H9 (cell line): ENCODE results near the gene ELFN2. TPM values are rescaled to one million over a fixed set of nuclear protein-coding genes. Genes with fewer than 3 reads are reported as not detected.

ENCODE experiments used
- DNase-seq: peaks from one replicate; pipeline ENCODE4 v3.0.0-alpha.2; 2017
- H2AFZ ChIP-seq: one replicate; pipeline ENCODE4 v1.6.1; 2013; ENCODE audit warnings: mild to moderate bottlenecking, low read length, control low read depth, moderate library complexity
- H2AK5ac ChIP-seq: 2 replicates; pipeline ENCODE4 v1.6.1; 2013; ENCODE audit warnings: low read length, control low read depth, mixed read lengths; ENCODE audit not compliant: insufficient read length
- H2BK120ac ChIP-seq: one replicate; pipeline ENCODE4 v1.6.1; 2013; ENCODE audit warnings: low read depth, mild to moderate bottlenecking, low read length, control low read depth, inconsistent platforms; ENCODE audit not compliant: poor library complexity, severe bottlenecking
- H2BK12ac ChIP-seq: 2 replicates; pipeline ENCODE4 v1.6.1; 2013; ENCODE audit warnings: low read length, control low read depth, mixed read lengths, low read depth; ENCODE audit not compliant: insufficient read length
- H2BK15ac ChIP-seq: 2 replicates; pipeline ENCODE4 v1.6.1; 2013; ENCODE audit warnings: low read depth, low read length, control low read depth
- H2BK20ac ChIP-seq: one replicate; pipeline ENCODE4 v1.6.1; 2013; ENCODE audit warnings: low read depth, mild to moderate bottlenecking, low read length, control low read depth, inconsistent platforms; ENCODE audit not compliant: poor library complexity, severe bottlenecking
- H2BK5ac ChIP-seq: 2 replicates; pipeline ENCODE4 v1.6.1; 2013; ENCODE audit warnings: low read length, control low read depth, mixed read lengths; ENCODE audit not compliant: insufficient read length
- H3K14ac ChIP-seq: 2 replicates; pipeline ENCODE4 v1.6.1; 2013; ENCODE audit warnings: low read length, control low read depth; ENCODE audit not compliant: insufficient read depth
- H3K18ac ChIP-seq: 2 replicates; pipeline ENCODE4 v1.6.1; 2013; ENCODE audit warnings: low read depth, mild to moderate bottlenecking, mixed read lengths, low read length, control low read depth; ENCODE audit not compliant: insufficient read length
- H3K23ac ChIP-seq: 2 replicates; pipeline ENCODE4 v1.6.1; 2013; ENCODE audit warnings: low read length, control low read depth, mixed read lengths, low read depth; ENCODE audit not compliant: insufficient read length
- H3K23me2 ChIP-seq: 2 replicates; pipeline ENCODE4 v1.6.1; 2013; ENCODE audit warnings: low read depth, mild to moderate bottlenecking, mixed read lengths, low read length, control low read depth; ENCODE audit not compliant: insufficient read length, poor library complexity, severe bottlenecking
- H3K27ac ChIP-seq: 2 replicates; pipeline ENCODE4 v1.5.1; 2013; ENCODE audit warnings: low read length, control low read depth, mixed read lengths, low read depth; ENCODE audit not compliant: insufficient read length
- H3K27me3 ChIP-seq: 2 replicates; pipeline ENCODE4 v1.6.1; 2013; ENCODE audit warnings: low read length, control low read depth, inconsistent platforms; ENCODE audit not compliant: insufficient read depth
- H3K4ac ChIP-seq: 2 replicates; pipeline ENCODE4 v1.6.1; 2013; ENCODE audit warnings: low read depth, mild to moderate bottlenecking, control low read depth, inconsistent platforms, low read length, moderate library complexity
- H3K4me1 ChIP-seq: 2 replicates; pipeline ENCODE4 v1.6.1; 2013; ENCODE audit warnings: low read length, control low read depth, inconsistent platforms; ENCODE audit not compliant: insufficient read depth
- H3K4me2 ChIP-seq: 2 replicates; pipeline ENCODE4 v1.6.1; 2013; ENCODE audit warnings: low read length, control low read depth, mixed read lengths; ENCODE audit not compliant: insufficient read length, insufficient read depth
- H3K56ac ChIP-seq: 2 replicates; pipeline ENCODE4 v1.6.1; 2013; ENCODE audit warnings: low read depth, mild to moderate bottlenecking, mixed read lengths, low read length, control low read depth; ENCODE audit not compliant: insufficient read length
- H3K79me1 ChIP-seq: 2 replicates; pipeline ENCODE4 v1.6.1; 2013; ENCODE audit warnings: low read depth, mild to moderate bottlenecking, moderate library complexity, low read length, control low read depth, inconsistent platforms; ENCODE audit not compliant: insufficient read depth, poor library complexity, severe bottlenecking
- H3K79me2 ChIP-seq: 2 replicates; pipeline ENCODE4 v1.6.1; 2013; ENCODE audit warnings: low read length, control low read depth, inconsistent platforms; ENCODE audit not compliant: insufficient read depth
- H3K9ac ChIP-seq: 2 replicates; pipeline ENCODE4 v1.6.1; 2013; ENCODE audit warnings: low read length, control low read depth, mixed read lengths; ENCODE audit not compliant: insufficient read length; ENCODE audit errors: extremely low read depth
- H3K9me3 ChIP-seq: one replicate; pipeline ENCODE4 v1.6.1; 2013; ENCODE audit warnings: low read depth, low read length, inconsistent platforms; ENCODE audit not compliant: control insufficient read depth
- H3T11ph ChIP-seq: one replicate; pipeline ENCODE4 v1.6.1; 2013; ENCODE audit warnings: mild to moderate bottlenecking, low read length, control low read depth, inconsistent platforms
- H4K20me1 ChIP-seq: one replicate; pipeline ENCODE4 v1.6.1; 2013; ENCODE audit not compliant: control insufficient read depth, insufficient read length, insufficient read depth
- H4K5ac ChIP-seq: 2 replicates; pipeline ENCODE4 v1.6.1; 2013; ENCODE audit warnings: low read depth, mild to moderate bottlenecking, mixed read lengths, low read length, control low read depth; ENCODE audit not compliant: insufficient read length
- H4K8ac ChIP-seq: replicated peaks from 2 replicates; pipeline ENCODE4 v1.6.1; 2013; ENCODE audit warnings: low read length, control low read depth, mixed read lengths, low read depth; ENCODE audit not compliant: insufficient read length
- H4K91ac ChIP-seq: 2 replicates; pipeline ENCODE4 v1.6.1; 2013; ENCODE audit warnings: low read depth, mild to moderate bottlenecking, moderate library complexity, mixed read lengths, low read length, control low read depth; ENCODE audit not compliant: insufficient read length
- H3K27ac Mint-ChIP-seq, 3 experiments: 2 replicates in 2 of 3; 3 replicates in 1 of 3; pipeline ENCODE4 v1.8.0; 2020 to 2021; ENCODE audit warnings: mixed read lengths in 3 of 3, mild to moderate bottlenecking in 1 of 3, moderate library complexity in 1 of 3
- H3K27me3 Mint-ChIP-seq: 2 replicates; pipeline ENCODE4 v1.8.0; 2021; ENCODE audit warnings: low read depth, mild to moderate bottlenecking, moderate library complexity, mixed read lengths
- H3K36me3 Mint-ChIP-seq, 3 experiments: 2 replicates in 2 of 3; 3 replicates in 1 of 3; pipeline ENCODE4 v1.8.0; 2020 to 2021; ENCODE audit warnings: low read depth in 3 of 3, mixed read lengths in 3 of 3; ENCODE audit not compliant: insufficient read depth in 1 of 3
- H3K4me1 Mint-ChIP-seq, 2 experiments: 2 replicates each; pipeline ENCODE4 v1.8.0; 2020; ENCODE audit warnings: mixed read lengths in 2 of 2
- H3K4me3 Mint-ChIP-seq, 2 experiments: 2 replicates in 1 of 2; 3 replicates in 1 of 2; pipeline ENCODE4 v1.8.0; 2020 to 2021; ENCODE audit warnings: mild to moderate bottlenecking in 2 of 2, mixed read lengths in 2 of 2, moderate library complexity in 1 of 2
- H3K9me3 Mint-ChIP-seq, 2 experiments: 2 replicates in 1 of 2; 3 replicates in 1 of 2; pipeline ENCODE4 v1.8.0; 2020; ENCODE audit warnings: mild to moderate bottlenecking in 2 of 2, mixed read lengths in 2 of 2, moderate library complexity in 1 of 2
- CTCF ChIP-seq: fragments of 200-600 bp; sonication (generic); conservative IDR thresholded peaks from 3 replicates; pipeline ENCODE4 v1.8.0; 2021; ENCODE audit warnings: antibody characterized with exemption, mild to moderate bottlenecking
- WGBS: extraction: QIAGEN DNeasy Blood & Tissue Kit; methylation state at CpG from one replicate; pipeline ENCODE4 v1.1.7; 2013; ENCODE audit warnings: missing lambda C conversion rate, low lambda C conversion rate, mixed read lengths; ENCODE audit not compliant: insufficient read length; ENCODE audit errors: extremely low coverage; 5-methylcytosine and 5-hydroxymethylcytosine counted together
- total RNA-seq: library from RNA; stranded (reverse); gene quantifications from 2 replicates; pipeline ENCODE4 v1.2.1, GENCODE V29; 2021

The ELFN2 gene
- total RNA-seq, 1 experiment from 2014 or later = 0.70 TPM

GRCh38 chr22:37328017-37328416, 99.3 kb downstream of the ELFN2 start:
- Histone ChIP-seq H2BK5ac (no peak overlapping the region), H3K9ac (no peak overlapping the region), H3K27me3 (no peaks in the 10 kb centered on the region; the same call in 1 of the 2 replicates), H3K79me2 (no peaks in the 10 kb centered on the region), H3K56ac (no peak overlapping the region), H3K14ac (no peak overlapping the region), H4K5ac (no peak overlapping the region), H3K23ac (no peak overlapping the region), H3K27ac (no peak overlapping the region), H4K20me1 (no peaks in the 10 kb centered on the region), H3K18ac (no peak overlapping the region), H2AK5ac (no peak overlapping the region), H3K23me2 (no peaks in the 10 kb centered on the region), H3K4ac (no peak overlapping the region), H3K4me2 (no peak overlapping the region), H2BK12ac (no peak overlapping the region), H3K4me1 (no peaks in the 10 kb centered on the region; the same call in 1 of the 2 replicates), H3K9me3 (no peaks in the 10 kb centered on the region), H2BK120ac (no peak overlapping the region), H2BK15ac (no peak overlapping the region), H2BK20ac (no peak overlapping the region), H3K79me1 (no peaks in the 10 kb centered on the region), H4K8ac (no peak overlapping the region), H2AFZ (no peak overlapping the region), H3T11ph (no peak overlapping the region), H4K91ac (no peak overlapping the region)
- peaks cover 32 to 62% of the 10 kb centered on the region in 2 experiments for H3K4me1 Mint-ChIP-seq
- no peak for TF ChIP-seq CTCF
- no peaks in the 10 kb centered on the region for H3K36me3 Mint-ChIP-seq
- no CpG with 5 or more reads among the region's 8 CpGs for WGBS
- DNase-seq = no peak
- no peak overlapping the region for H3K27ac Mint-ChIP-seq
- peaks cover 81% of the 10 kb centered on the region for H3K27me3 Mint-ChIP-seq
- H3K4me3 Mint-ChIP-seq = peak overlapping the region in 1 of 2 experiments; percentile 12; a peak in 1 of 5 replicates
- H3K9me3 Mint-ChIP-seq = peaks cover 0 to 2% of the 10 kb centered on the region in 2 experiments; a peak in 3 of 5 replicates
